Ammon's horn (tissue), 1 donor: ENCODE results near the gene PRICKLE3.
"Not testable (repeated sequence)": the region's sequence is repeated elsewhere in the genome, so short reads cannot be mapped to it uniquely, and the experiment has no call there.

Experiments used
- DNase-seq: peaks from one replicate; pipeline ENCODE4 v3.0.0-alpha.2; 2016; ENCODE audit warnings: low spot score

The PRICKLE3 gene

GRCh38 chrX:49157194-49157593 lies 29.0 kb downstream of the PRICKLE3 start:
- no peak for DNase-seq

DNA sequence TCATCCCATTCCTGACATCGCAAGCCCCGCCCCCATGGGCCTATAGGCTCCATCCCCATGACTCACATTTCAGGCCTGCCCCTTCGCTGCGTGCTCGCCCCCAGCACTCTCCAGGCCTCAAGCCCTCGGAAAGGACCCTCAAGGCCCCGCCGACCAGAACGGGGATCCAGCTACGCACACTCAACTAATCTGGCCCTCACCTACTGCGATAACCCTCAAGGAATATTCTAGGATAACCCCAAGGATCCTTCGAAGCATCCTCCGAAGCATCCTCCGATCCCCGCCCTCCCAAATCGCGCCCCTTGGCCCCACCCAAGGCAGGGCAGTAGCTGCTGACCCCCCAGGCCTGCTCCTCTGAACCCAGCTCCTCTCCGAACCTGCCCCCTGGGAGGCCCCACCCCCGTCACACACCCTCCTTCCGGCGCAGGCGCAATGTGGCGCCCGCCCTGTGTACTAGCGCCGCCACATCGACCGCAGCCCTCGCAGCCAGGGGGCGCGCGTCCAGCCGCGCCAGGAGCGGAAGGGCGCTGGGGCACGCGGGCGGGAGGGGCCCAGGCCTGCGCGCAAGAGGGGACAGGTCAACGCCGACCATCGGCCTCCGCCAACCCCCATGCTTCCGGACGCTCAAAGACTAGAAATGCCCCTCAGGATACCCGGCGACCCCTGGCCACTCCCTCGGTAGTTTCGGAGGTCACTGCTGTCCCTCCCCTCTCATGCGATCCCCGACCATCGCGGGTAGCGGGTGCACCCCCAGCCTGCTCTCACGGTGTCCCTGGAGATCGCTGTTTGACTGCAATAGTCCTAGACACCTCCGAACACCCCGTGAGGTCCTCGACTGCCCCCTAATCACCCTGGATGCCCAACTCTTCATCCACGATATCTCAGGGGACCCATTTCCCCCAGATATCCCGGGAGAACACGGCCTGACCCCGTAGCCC lies 30.0 kb downstream of the PRICKLE3 start:
- DNase-seq: peak; percentile 88

- DNase-seq: peak; percentile 25
Observed at GRCh38 chrX:49155243-49155899, 30.8 kb downstream of the PRICKLE3 start.

DNA sequence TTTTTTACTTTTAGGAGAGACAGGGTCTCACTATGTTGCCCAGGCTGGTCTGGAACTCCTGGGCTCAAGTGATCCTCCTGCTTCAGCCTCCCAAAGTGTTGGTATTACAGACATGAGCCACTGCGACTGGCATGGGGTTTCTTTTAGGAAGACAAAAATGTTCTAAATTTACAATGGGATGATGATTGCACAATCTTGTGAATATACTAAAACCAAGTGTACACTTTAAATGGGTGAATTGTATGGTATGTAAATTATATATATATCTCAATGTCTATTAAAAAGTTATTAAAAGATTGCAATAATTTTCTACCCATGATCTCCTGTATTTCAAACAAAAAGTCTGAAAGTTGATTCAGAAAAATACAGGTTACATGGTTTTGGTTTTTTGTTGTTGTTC lies 32.7 kb downstream of the PRICKLE3 start:
- no peak for DNase-seq

DNA sequence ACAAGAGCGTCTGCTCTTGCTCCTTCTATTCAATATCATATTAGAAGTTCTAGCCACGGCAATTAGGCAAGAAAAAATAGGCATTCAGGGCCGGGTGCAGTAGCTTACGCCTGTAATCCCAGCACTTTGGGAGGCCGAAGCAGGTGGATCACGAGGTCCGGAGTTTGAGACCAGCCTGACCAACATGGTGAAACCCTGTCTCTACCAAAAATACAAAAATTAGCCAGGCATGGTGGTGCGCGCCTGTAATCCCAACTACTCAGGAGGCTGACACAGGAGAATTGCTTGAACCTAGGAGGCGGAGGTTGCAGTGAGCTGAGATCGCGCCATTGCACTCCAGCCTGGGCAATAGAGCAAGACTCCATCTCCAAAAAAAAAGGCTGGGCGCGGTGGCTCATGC lies 36.9 kb downstream of the PRICKLE3 start:
- DNase-seq: not testable (repeated sequence)

GRCh38 chrX:49148390-49149100 lies 37.6 kb downstream of the PRICKLE3 start:
- not testable (repeated sequence) for DNase-seq

- no peak for DNase-seq
Observed at GRCh38 chrX:49147936-49148335, 38.2 kb downstream of the PRICKLE3 start.

DNA sequence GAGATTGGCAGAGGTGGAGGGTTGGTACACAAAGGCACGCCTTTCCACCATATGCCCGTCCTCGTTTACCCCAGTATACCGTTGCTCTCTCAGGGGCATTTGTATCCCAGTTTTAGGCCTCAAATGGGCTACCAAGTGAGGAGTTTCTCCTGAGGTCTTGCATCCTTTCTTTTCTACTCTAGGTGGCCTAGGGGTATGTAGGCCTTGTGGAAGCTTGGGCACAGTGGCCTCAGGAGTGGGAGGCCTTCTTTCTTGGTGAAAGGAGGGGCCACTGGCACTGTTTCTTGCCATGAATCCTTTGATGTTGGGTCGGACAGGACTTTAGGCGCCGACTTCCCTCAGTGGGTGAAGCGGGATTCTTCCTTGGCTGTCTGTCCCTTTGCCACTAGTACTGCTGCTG lies 38.9 kb downstream of the PRICKLE3 start:
- DNase-seq: no peak

DNA sequence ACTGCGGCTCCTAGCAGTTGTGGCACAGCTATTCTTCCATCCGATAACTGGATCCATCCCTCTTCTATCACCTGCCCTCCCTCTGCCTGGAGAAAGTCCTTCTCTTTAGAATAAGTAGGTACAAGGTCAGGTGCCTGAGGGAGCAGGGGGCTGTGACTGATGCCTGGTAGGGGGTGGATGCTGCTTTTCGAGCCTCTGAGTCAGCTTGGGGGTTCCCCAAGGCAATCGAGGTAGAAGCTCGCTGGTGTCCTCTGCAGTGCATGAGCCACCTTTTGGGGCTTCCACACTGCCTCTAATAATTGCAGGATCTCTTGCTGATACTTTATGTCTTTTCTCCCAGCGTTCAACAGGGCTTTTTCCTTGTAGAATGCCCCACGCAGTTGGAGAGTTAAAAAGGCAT lies 43.0 kb downstream of the PRICKLE3 start:
- not testable (repeated sequence) for DNase-seq

DNA sequence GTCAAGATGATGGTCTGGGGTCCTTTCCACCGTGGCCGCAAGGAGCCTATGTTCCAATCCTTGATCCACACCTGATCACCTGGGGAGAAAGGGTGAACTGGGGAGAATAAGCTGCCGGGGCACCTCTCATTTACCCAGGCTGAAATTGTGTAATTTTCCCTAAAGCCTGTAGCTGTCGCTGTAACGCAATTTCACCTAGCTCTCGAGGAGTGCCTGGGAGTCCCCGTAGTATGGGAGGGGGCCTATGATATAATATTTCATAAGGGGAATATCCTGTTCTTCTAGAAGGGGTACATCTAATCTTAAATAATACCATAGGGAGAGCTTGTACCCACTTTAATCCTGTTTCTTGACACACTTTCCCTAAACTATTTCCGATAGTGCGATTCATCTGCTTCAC lies 43.9 kb downstream of the PRICKLE3 start:
- not testable (repeated sequence) for DNase-seq

DNA sequence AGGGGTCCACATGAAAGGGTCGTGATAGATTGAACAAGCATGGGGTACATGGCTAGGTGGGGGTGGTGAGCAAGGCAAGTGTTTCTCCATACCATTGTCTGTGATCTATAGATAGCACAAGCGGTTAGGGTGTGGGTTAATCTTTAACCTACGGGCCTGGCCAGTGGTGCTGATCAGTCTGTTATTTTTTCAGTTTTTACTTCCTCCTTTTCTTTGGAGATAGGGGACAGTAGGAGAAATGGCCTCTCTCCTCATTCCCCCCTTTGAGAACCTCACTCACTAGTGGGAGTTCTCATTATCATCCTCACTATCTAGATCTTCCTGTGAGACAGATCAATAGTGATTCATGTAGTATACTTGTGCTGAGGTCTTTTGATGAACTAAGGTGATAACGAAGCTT lies 46.5 kb downstream of the PRICKLE3 start:
- no peak for DNase-seq

DNA sequence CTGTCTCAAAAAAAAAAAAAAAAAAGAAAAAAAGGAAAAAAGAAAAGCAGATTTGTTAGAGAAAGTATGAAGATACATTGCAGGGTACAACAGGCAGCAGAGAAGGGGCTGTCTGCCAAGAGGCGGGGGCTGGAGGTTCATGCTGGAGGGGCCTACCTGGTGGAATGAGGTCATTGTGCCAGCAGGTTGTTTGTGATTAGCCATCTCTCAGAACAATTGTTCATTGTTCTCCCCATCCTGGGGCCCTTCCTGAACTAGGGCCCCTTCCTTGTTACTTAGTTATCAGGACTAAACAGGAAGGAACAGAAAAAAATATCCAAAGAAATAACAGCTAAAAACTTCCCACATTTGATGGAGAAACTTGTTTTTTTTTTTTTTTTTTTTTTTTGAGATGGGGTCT lies 48.7 kb downstream of the PRICKLE3 start:
- no peak for DNase-seq

DNA sequence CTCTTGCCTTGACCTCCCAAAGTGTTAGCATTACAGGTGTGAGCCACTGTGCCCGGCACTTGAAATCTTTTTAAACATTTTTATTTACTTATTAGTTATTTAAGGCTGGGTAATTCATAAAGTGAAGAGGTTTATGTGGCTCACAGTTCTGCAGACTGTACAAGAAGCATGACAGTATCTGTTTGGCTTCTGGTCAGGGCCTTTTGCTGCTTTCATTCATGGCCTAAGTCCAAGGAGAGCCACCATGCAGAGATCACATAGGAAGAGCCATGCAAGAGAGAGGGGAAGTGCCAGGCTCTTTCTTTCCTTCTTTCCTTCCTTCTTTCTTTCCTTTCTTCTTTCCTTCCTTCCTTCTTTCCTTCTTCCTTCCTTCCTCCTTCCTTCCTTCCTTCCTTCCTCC lies 52.4 kb downstream of the PRICKLE3 start:
- DNase-seq: no peak

- DNase-seq: not testable (repeated sequence)
Observed at GRCh38 chrX:49132275-49132674, 53.9 kb downstream of the PRICKLE3 start.

- no peak for DNase-seq
Observed at GRCh38 chrX:49129427-49129826, 56.7 kb downstream of the PRICKLE3 start.

- not testable (repeated sequence) for DNase-seq
Observed at GRCh38 chrX:49127742-49128258, 58.4 kb downstream of the PRICKLE3 start.
